ENCODE data around the gene FAM114A1.
A peak's percentile ranks its signal among the peaks of the same experiment; 100 is the strongest.
"Not testable (repeated sequence)": the region's sequence is repeated elsewhere in the genome, so short reads cannot be mapped to it uniquely, and the experiment has no call there.

FAM114A1 gene

GRCh38 chr4:38904682-38905081 lies 37.1 kb downstream of the FAM114A1 start:
- DNase-seq, result no peak

- peak; percentile 57 for DNase-seq
Measured at GRCh38 chr4:38905652-38906385, 38.2 kb downstream of the FAM114A1 start.

GRCh38 chr4:38907696-38908270 lies 40.2 kb downstream of the FAM114A1 start:
- DNase-seq, result no peak

- DNase-seq, result no peak
Measured at GRCh38 chr4:38909015-38909414, 41.4 kb downstream of the FAM114A1 start.

GRCh38 chr4:38911257-38911656 lies 43.7 kb downstream of the FAM114A1 start:
- DNase-seq, result no peak

- DNase-seq, result no peak
Measured at GRCh38 chr4:38914854-38915253, 47.2 kb downstream of the FAM114A1 start.

GRCh38 chr4:38916267-38916666 lies 48.7 kb downstream of the FAM114A1 start:
- DNase-seq, result not testable (repeated sequence)

- no peak for DNase-seq
Measured at GRCh38 chr4:38917481-38918025, 49.9 kb downstream of the FAM114A1 start.

- DNase-seq, result no peak
Measured at GRCh38 chr4:38919494-38919893, 51.9 kb downstream of the FAM114A1 start.

GRCh38 chr4:38920186-38920585 lies 52.6 kb downstream of the FAM114A1 start:
- DNase-seq, result no peak

- DNase-seq, result peak; percentile 24
Measured at GRCh38 chr4:38920677-38921076, 53.1 kb downstream of the FAM114A1 start.

- DNase-seq, result no peak
Measured at GRCh38 chr4:38921151-38921550, 53.5 kb downstream of the FAM114A1 start.

GRCh38 chr4:38923746-38924145 lies 56.1 kb downstream of the FAM114A1 start:
- no peak for DNase-seq

GRCh38 chr4:38924353-38924752 lies 56.7 kb downstream of the FAM114A1 start:
- DNase-seq, result no peak

- no peak for DNase-seq
Measured at GRCh38 chr4:38925492-38926413, 58.1 kb downstream of the FAM114A1 start.

GRCh38 chr4:38926896-38927295 lies 59.3 kb downstream of the FAM114A1 start:
- no peak for DNase-seq

GRCh38 chr4:38928568-38928967 lies 61.0 kb downstream of the FAM114A1 start:
- DNase-seq, result no peak

- DNase-seq, result no peak
Measured at GRCh38 chr4:38928974-38929373, 61.4 kb downstream of the FAM114A1 start.

- DNase-seq, result no peak
Measured at GRCh38 chr4:38930204-38930603, 62.6 kb downstream of the FAM114A1 start.

GRCh38 chr4:38930707-38931106 lies 63.1 kb downstream of the FAM114A1 start:
- no peak for DNase-seq

GRCh38 chr4:38931125-38931524 lies 63.5 kb downstream of the FAM114A1 start:
- DNase-seq, result no peak

GRCh38 chr4:38935391-38936073 lies 67.9 kb downstream of the FAM114A1 start:
- no peak for DNase-seq

- no peak for DNase-seq
Measured at GRCh38 chr4:38939165-38939564, 71.6 kb downstream of the FAM114A1 start.

Measured in GDM1 (cell line).